B cell (primary cell): Measurements from ENCODE around the gene SPRY4. TPM values are rescaled to one million over a fixed set of nuclear protein-coding genes. Genes with fewer than 3 reads are reported as not detected.

Experiments
- ATAC-seq: fragments of 200-7000 bp; cut with Tn5 transposase; one replicate; pipeline ENCODE4 v1.10.0; 2021; ENCODE audit warnings: low read depth, mild to moderate bottlenecking, moderate number of reproducible peaks, moderate library complexity
- CTCF ChIA-PET: fragments of 350-600 bp; sonication (Branson Sonifier 250); formaldehyde crosslinking; loops from one replicate; lab custom pipeline; 2021; ENCODE audit warnings: antibody characterized with exemption, inconsistent platforms; lab: Charles Lee
- POLR2A ChIA-PET: fragments of 350-600 bp; sonication (Branson Sonifier 250); formaldehyde crosslinking; loops from one replicate; lab custom pipeline; 2021; ENCODE audit warnings: antibody characterized with exemption; lab: Charles Lee
- DNase-seq: peaks from one replicate; pipeline ENCODE4 v3.0.0; 2013
- H2AFZ ChIP-seq: 2 replicates; pipeline ENCODE4 v1.6.1; 2012; ENCODE audit warnings: mild to moderate bottlenecking, low read depth, low read length; ENCODE audit not compliant: insufficient read depth, poor library complexity, severe bottlenecking
- H3K27ac ChIP-seq, 2 donors: 1 replicate in 1 of 2; 2 replicates in 1 of 2; pipeline ENCODE4 v1.5.1; 2012 to 2013; ENCODE audit warnings: low read length in 2 of 2, mild to moderate bottlenecking in 2 of 2, moderate library complexity in 1 of 2
- H3K27me3 ChIP-seq, 4 experiments: fragments of 200-600 bp in 1 of 4; sonication (generic) in 1 of 4; replicated peaks in 1 of 4; 1 replicate in 2 of 4; 2 replicates in 2 of 4; pipeline versions ENCODE4 v1.6.1 to v1.7.0; 2013 to 2016; ENCODE audit warnings: low read length in 3 of 4, mild to moderate bottlenecking in 2 of 4, mixed read lengths in 1 of 4, moderate library complexity in 1 of 4; ENCODE audit not compliant: insufficient read depth in 4 of 4, control insufficient read depth in 3 of 4; ENCODE audit errors: control extremely low read depth in 1 of 4
- H3K36me3 ChIP-seq, 2 experiments: replicated peaks in 1 of 2; 1 replicate in 1 of 2; 2 replicates in 1 of 2; pipeline versions ENCODE4 v1.6.1 to v1.7.1; 2013; ENCODE audit warnings: low read length in 1 of 2; ENCODE audit not compliant: insufficient read depth in 2 of 2, control insufficient read depth in 1 of 2; ENCODE audit errors: control extremely low read depth in 1 of 2, extremely low read depth in 1 of 2
- H3K4me1 ChIP-seq, 2 donors: fragments of 200-600 bp in 1 of 2; sonication (generic) in 1 of 2; 1 replicate in 1 of 2; 2 replicates in 1 of 2; pipeline versions ENCODE4 v1.5.1 to v1.6.1; 2013 to 2017; ENCODE audit warnings: low read length in 2 of 2; ENCODE audit not compliant: control insufficient read depth in 2 of 2, insufficient read depth in 2 of 2
- H3K4me2 ChIP-seq: replicated peaks from 2 replicates; pipeline ENCODE3; 2012; ENCODE audit warnings: mild to moderate bottlenecking, low read depth, low read length; ENCODE audit not compliant: poor library complexity, severe bottlenecking
- H3K4me3 ChIP-seq, 5 experiments: fragments of 200-600 bp in 1 of 5; sonication (generic) in 1 of 5; 1 replicate in 3 of 5; 2 replicates in 2 of 5; pipeline versions ENCODE4 v1.5.1 to v1.7.0; 2011 to 2016; ENCODE audit warnings: low read length in 4 of 5, mild to moderate bottlenecking in 4 of 5, low read depth in 2 of 5, control low read depth in 1 of 5, moderate library complexity in 1 of 5; ENCODE audit not compliant: insufficient read depth in 1 of 5; ENCODE audit errors: control extremely low read depth in 1 of 5, extremely low read depth in 1 of 5
- H3K79me2 ChIP-seq: fragments of 200-600 bp; sonication (generic); one replicate; pipeline ENCODE4 v1.6.0; 2016; ENCODE audit warnings: low read length; ENCODE audit not compliant: control insufficient read depth, insufficient read depth
- H3K9ac ChIP-seq: fragments of 200-600 bp; sonication (generic); 2 replicates; pipeline ENCODE4 v1.6.1; 2017; ENCODE audit warnings: mild to moderate bottlenecking, low read length, moderate library complexity
- H3K9me3 ChIP-seq, 3 donors: one replicate each; pipeline versions ENCODE4 v1.6.1 to v1.7.1; 2013; ENCODE audit warnings: low read length in 2 of 3; ENCODE audit not compliant: control insufficient read depth in 2 of 3, insufficient read depth in 1 of 3; ENCODE audit errors: control extremely low read depth in 1 of 3
- H4K20me1 ChIP-seq: 2 replicates; pipeline ENCODE4 v1.6.0; 2012; ENCODE audit warnings: mild to moderate bottlenecking, low read length; ENCODE audit not compliant: insufficient read depth, control insufficient read depth, poor library complexity, severe bottlenecking
- H3K27ac Mint-ChIP-seq: one replicate; pipeline ENCODE4 v1.8.0; 2021; ENCODE audit warnings: mixed read lengths
- H3K27me3 Mint-ChIP-seq: one replicate; pipeline ENCODE4 v1.8.0; 2021; ENCODE audit warnings: mixed read lengths
- H3K4me1 Mint-ChIP-seq: one replicate; pipeline ENCODE4 v1.8.0; 2021; ENCODE audit warnings: mixed read lengths
- H3K4me3 Mint-ChIP-seq: one replicate; pipeline ENCODE4 v1.8.0; 2021; ENCODE audit warnings: mixed read lengths
- H3K9me3 Mint-ChIP-seq: one replicate; pipeline ENCODE4 v1.8.0; 2022; ENCODE audit warnings: mixed read lengths; ENCODE audit not compliant: insufficient read depth
- EZH2 ChIP-seq: IDR thresholded peaks from 2 replicates; pipeline ENCODE4 v1.6.1; 2012; ENCODE audit warnings: borderline replicate concordance, low read depth, mild to moderate bottlenecking, moderate library complexity, low read length; ENCODE audit not compliant: insufficient read depth, poor library complexity, severe bottlenecking
- WGBS: methylation state at CpG from one replicate; pipeline ENCODE4 v1.1.5; 2013; ENCODE audit warnings: missing lambda C conversion rate; ENCODE audit not compliant: insufficient coverage; 5-methylcytosine and 5-hydroxymethylcytosine counted together
- intact Hi-C: fragments of 100-400 bp; cut with micrococcal nuclease; formaldehyde crosslinking; loops from one replicate; pipeline ENCODE4 v1.10.0; 2022
- polyA plus RNA-seq: library from polyadenylated mRNA; depleted of rRNA; stranded (reverse); fragments of >200 nt; gene quantifications from 2 replicates; pipeline ENCODE4 v1.2.3, GENCODE V29; 2012
- total RNA-seq, 2 donors: library from RNA; stranded (reverse); fragments of 120-200 nt in 1 of 2; gene quantifications; 1 replicate in 1 of 2; 2 replicates in 1 of 2; pipeline versions ENCODE4 v1.2.3 to v1.2.4, GENCODE V29; 2013 to 2022
- TF ChIP-seq, protein P1 (sequence below): fragments of 200-600 bp; IDR thresholded peaks from one replicate; pipeline ENCODE4 v1.8.0; 2022; ENCODE audit warnings: antibody characterized with exemption, mild to moderate bottlenecking

The SPRY4 gene
- total and polyA plus RNA-seq, 2 donors (not counting 1 experiment from before 2014, with no cell fraction given): 0.06 TPM; not detected in 1

DNA sequence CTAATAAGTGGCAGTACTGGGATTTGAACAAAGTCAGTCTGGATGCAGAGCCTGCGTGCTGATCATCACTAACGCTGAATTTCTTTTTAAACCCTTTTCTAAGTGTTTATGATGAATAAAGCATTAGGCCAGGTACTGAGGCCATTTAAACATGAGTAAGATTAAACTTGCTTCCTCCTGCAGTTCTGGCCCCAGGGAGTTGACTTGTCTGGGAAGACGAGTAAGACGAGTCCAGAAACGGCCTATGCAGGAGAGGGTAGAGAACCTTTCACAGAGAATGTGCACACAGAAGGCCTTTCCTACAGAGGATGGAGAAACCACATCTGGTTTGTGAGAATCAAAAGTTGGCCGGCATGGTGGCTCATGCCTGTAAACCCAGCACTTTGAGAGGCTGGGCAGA is 42.9 kb downstream of the SPRY4 start:
- Histone ChIP-seq H3K27me3 (no peaks in the 10 kb centered on the region), H3K79me2 (no peaks in the 10 kb centered on the region), H3K9me3 (no peaks in the 10 kb centered on the region), H3K9ac (no peak overlapping the region), H2AFZ (no peak overlapping the region), H3K4me1 (no peaks in the 10 kb centered on the region), H3K27ac (no peak overlapping the region), H4K20me1 (no peaks in the 10 kb centered on the region), H3K4me3 (no peak overlapping the region), H3K4me2 (no peak overlapping the region), H3K36me3 (no peaks in the 10 kb centered on the region)
- Mint-ChIP-seq H3K27ac (no peak overlapping the region), H3K4me3 (no peak overlapping the region), H3K4me1 (no peaks in the 10 kb centered on the region), H3K9me3 (no peaks in the 10 kb centered on the region), H3K27me3 (no peaks in the 10 kb centered on the region)
- 95% methylated on average over 6 of the region's 6 CpGs for WGBS
- ChIA-PET CTCF (no interaction called here), POLR2A (no interaction called here)
- TF ChIP-seq EZH2: no peak
- TF ChIP-seq, protein P1, sequence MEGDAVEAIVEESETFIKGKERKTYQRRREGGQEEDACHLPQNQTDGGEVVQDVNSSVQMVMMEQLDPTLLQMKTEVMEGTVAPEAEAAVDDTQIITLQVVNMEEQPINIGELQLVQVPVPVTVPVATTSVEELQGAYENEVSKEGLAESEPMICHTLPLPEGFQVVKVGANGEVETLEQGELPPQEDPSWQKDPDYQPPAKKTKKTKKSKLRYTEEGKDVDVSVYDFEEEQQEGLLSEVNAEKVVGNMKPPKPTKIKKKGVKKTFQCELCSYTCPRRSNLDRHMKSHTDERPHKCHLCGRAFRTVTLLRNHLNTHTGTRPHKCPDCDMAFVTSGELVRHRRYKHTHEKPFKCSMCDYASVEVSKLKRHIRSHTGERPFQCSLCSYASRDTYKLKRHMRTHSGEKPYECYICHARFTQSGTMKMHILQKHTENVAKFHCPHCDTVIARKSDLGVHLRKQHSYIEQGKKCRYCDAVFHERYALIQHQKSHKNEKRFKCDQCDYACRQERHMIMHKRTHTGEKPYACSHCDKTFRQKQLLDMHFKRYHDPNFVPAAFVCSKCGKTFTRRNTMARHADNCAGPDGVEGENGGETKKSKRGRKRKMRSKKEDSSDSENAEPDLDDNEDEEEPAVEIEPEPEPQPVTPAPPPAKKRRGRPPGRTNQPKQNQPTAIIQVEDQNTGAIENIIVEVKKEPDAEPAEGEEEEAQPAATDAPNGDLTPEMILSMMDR: no peak
- intact Hi-C loops: no loop called here
- no peak for DNase-seq
- no peak for ATAC-seq

DNA sequence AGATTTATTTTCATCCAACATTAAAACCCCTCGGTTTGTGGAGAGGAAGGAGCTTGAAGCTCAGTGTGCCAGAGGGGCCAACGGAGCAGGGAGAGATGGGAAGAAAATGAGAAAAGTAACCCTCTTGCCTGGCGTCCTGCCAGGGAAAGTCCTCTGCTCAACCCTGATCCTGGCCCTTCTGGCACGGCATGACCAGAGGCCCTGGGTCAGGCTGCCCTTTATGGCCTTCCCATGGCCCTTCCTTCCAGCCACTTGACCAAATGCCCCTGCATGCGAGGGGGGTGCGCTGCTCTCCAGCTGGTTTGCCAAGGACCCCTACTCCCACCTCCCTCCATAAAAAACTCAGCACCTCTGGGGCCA is 43.8 kb downstream of the SPRY4 start:
- Histone ChIP-seq H4K20me1 (no peaks in the 10 kb centered on the region), H3K27ac (no peak overlapping the region), H3K79me2 (no peaks in the 10 kb centered on the region), H2AFZ (no peak overlapping the region), H3K4me3 (no peak overlapping the region), H3K4me2 (no peak overlapping the region), H3K27me3 (no peaks in the 10 kb centered on the region), H3K9me3 (no peaks in the 10 kb centered on the region), H3K36me3 (no peaks in the 10 kb centered on the region), H3K4me1 (no peaks in the 10 kb centered on the region), H3K9ac (no peak overlapping the region)
- TF ChIP-seq, protein P1: no peak
- no peak for TF ChIP-seq EZH2
- Mint-ChIP-seq H3K27me3 (no peaks in the 10 kb centered on the region), H3K9me3 (no peaks in the 10 kb centered on the region), H3K27ac (no peak overlapping the region), H3K4me3 (no peak overlapping the region), H3K4me1 (no peaks in the 10 kb centered on the region)
- ChIA-PET POLR2A (no interaction called here), CTCF (no interaction called here)
- 98% methylated on average over 5 of the region's 6 CpGs for WGBS
- DNase-seq: no peak
- intact Hi-C loops: no loop called here
- no peak for ATAC-seq
